ENCODE measurements around the gene DNMT3L. TPM values are rescaled to one million over a fixed set of nuclear protein-coding genes. Genes with fewer than 3 reads are reported as not detected.
"Not testable (repeated sequence)": the region's sequence is repeated elsewhere in the genome, so short reads cannot be mapped to it uniquely, and the experiment has no call there.

Gene DNMT3L
- total and polyA plus RNA-seq, 2 experiments from 2014 or later: not detected

GRCh38 chr21:44199448-44199847 lies 62.2 kb downstream of the DNMT3L start:
- Histone ChIP-seq H3K9me3 (ENCODE audit: low read depth) (no peaks in the 10 kb centered on the region), H3K4me1 (ENCODE audit: low read depth) (no peaks in the 10 kb centered on the region), H3K27me3 (no peaks in the 10 kb centered on the region), H3K4me3 (no peak overlapping the region), H3K36me3 (no peaks in the 10 kb centered on the region), H3K27ac (no peak overlapping the region)
- DNase-seq (ENCODE audit: low read depth in 1 of 2, low spot score in 1 of 2): no peak
- TF ChIP-seq CTCF (IDR thresholded peaks at IDR 0.05; ENCODE audit: low read depth, low read length): no peak

GRCh38 chr21:44197156-44197516 lies 64.6 kb downstream of the DNMT3L start:
- not testable (repeated sequence) for DNase-seq (ENCODE audit: low read depth in 1 of 2, low spot score in 1 of 2); H3K27ac ChIP-seq; H3K36me3 ChIP-seq; H3K27me3 ChIP-seq; H3K9me3 ChIP-seq (ENCODE audit: low read depth); H3K4me1 ChIP-seq (ENCODE audit: low read depth); H3K4me3 ChIP-seq

Other genes with a start within 250 kb of the DNMT3L start
- 12.6 and 14.5 TPM in 2 replicates for gene TRAPPC10, start 249.6 kb downstream of the DNMT3L start, total RNA-seq
- gene TRAPPC10, start 249.6 kb downstream of the DNMT3L start, polyA plus RNA-seq: 6.5 and 7.9 TPM in 2 replicates
- 1.1 and 1.4 TPM in 2 replicates for gene PWP2, start 154.5 kb downstream of the DNMT3L start, total RNA-seq
- 0.99 and 2.1 TPM in 2 replicates for gene PWP2, start 154.5 kb downstream of the DNMT3L start, polyA plus RNA-seq
- gene GATD3, start 128.2 kb downstream of the DNMT3L start, total RNA-seq: 25.3 and 28.5 TPM in 2 replicates
- 13.8 and 17.7 TPM in 2 replicates for gene GATD3, start 128.2 kb downstream of the DNMT3L start, polyA plus RNA-seq
- 0.12 and 0.14 TPM in 2 replicates for gene ICOSLG, start 21.0 kb downstream of the DNMT3L start, total RNA-seq
- gene ICOSLG, start 21.0 kb downstream of the DNMT3L start, polyA plus RNA-seq: 0.30 TPM in 1 of 2 replicates, not detected in the other
- 0.45 TPM in 1 of 2 replicates, not detected in the other for gene AIRE, start 24.0 kb upstream of the DNMT3L start, total RNA-seq
- gene AIRE, start 24.0 kb upstream of the DNMT3L start, polyA plus RNA-seq: not detected in 2 replicates
- 197 and 213 TPM in 2 replicates for gene PFKL, start 38.2 kb upstream of the DNMT3L start, total RNA-seq
- gene PFKL, start 38.2 kb upstream of the DNMT3L start, polyA plus RNA-seq: 204 and 281 TPM in 2 replicates
- 40.9 and 46.7 TPM in 2 replicates for gene CFAP410, start 77.5 kb upstream of the DNMT3L start, total RNA-seq
- 34.0 and 37.1 TPM in 2 replicates for gene CFAP410, start 77.5 kb upstream of the DNMT3L start, polyA plus RNA-seq
- gene TRPM2, start 91.7 kb upstream of the DNMT3L start, total RNA-seq: not detected in 2 replicates
- not detected in 2 replicates for gene TRPM2, start 91.7 kb upstream of the DNMT3L start, polyA plus RNA-seq
- 5.9 and 9.5 TPM in 2 replicates for gene LRRC3, start 193.6 kb upstream of the DNMT3L start, total RNA-seq
- 3.3 and 4.1 TPM in 2 replicates for gene LRRC3, start 193.6 kb upstream of the DNMT3L start, polyA plus RNA-seq